HG03066 (cell line): ENCODE results near the gene OR13C5.
"Not testable (repeated sequence)": the region's sequence is repeated elsewhere in the genome, so short reads cannot be mapped to it uniquely, and the experiment has no call there.

Experiments used
- ATAC-seq: cut with Tn5 transposase; IDR thresholded peaks from one replicate; pipeline ENCODE4 v1.9.1; 2021; ENCODE audit warnings: low read depth; ENCODE audit not compliant: unreplicated experiment

The OR13C5 gene

GRCh38 chr9:104599313-104599712, at the start of gene OR13C5:
TSS of gene OR13C5 (minus strand) at chr9:104599413. CDS start at chr9:104599413, 0 bp downstream.
- not testable (repeated sequence) for ATAC-seq

DNA sequence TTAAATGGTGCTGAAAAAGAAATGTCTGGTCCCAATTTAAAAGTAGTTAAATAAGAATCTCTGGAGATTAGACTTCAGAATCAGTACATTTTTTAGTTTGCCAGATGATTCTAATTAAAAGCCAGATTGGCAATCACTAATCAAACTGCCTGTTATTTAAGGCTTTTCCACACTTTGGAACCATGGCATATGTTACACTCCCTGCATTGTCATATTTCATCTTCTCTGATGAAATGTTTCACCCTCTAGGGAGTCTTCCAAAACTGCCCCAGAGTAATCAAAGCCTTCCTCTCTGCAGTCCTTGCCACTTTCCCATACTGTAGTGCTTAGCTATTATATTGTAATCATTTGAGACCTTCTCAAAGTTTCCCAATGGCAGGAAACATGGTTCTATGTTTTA, 36.2 kb upstream of the OR13C5 start:
- no peak for ATAC-seq

DNA sequence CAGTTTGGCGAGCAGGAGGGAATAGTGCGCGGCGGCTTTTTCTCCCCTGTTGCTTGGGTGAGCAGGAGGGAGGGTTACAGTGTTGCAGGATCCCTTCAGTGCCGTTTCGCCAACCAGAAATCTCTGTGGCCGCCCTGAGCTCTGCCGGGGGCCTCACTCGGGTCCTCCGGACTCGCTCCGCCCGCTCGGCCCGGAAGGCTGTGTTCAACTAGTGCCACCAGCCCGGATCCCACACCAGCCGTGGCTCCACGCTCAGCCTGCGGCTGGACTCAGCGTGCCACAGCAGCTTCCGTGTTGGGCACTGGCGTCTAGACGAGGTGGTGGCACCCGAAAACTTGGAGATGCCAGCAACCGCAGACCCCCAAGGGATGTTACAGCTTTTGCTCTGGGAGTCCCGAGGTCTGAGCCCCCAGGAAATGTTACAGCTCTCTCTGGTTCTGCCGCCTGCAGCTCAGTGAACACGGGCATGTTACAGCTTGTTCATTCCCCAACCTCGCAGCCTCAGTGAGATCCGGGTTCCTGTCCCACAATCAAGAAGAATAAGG, 34.8 kb upstream of the OR13C5 start:
- no peak for ATAC-seq

DNA sequence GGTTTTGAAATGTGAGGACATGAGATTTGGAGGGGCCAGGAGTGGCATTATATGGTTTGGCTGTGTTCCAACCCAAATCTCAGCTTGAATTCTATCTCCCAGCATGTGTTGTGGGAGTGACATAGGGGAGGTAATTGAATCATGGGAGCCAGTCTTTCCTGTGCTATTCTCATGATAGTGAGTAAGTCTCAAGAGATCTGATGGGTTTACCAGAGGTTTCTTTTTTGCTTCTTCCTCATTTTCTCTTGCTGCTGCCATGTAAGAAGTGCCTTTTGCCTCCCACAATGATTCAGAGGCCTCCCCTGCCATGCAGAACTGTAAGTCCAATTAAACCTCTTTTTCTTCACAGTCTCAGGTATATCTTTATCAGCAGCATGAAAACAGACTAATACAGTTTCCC, 26.8 kb upstream of the OR13C5 start:
- not testable (repeated sequence) for ATAC-seq

DNA sequence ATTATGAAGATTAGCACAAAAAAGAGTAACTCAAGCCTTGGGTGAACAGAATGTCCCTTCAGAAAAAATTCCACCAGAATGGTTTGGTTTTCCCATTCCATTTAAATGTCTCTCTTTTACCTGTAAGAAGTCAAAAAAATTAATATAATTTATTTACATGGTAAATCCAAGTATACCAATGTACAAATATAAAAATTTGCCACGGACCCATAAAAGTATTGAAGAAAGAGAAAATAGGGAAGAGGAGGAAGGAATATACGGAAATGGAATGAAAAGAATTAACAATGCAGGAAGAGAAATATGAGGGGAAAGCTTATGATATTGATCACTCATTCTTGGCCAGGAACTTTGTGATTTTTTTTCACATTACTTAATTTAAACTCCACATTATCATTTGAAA, 18.9 kb upstream of the OR13C5 start, which contains the start of gene OR13C9:
Gene OR13C9 (minus strand): TSS at position 101 of the 400 bp plus-strand sequence. CDS start 0 bp downstream, at position 101.
- ATAC-seq, result no peak

DNA sequence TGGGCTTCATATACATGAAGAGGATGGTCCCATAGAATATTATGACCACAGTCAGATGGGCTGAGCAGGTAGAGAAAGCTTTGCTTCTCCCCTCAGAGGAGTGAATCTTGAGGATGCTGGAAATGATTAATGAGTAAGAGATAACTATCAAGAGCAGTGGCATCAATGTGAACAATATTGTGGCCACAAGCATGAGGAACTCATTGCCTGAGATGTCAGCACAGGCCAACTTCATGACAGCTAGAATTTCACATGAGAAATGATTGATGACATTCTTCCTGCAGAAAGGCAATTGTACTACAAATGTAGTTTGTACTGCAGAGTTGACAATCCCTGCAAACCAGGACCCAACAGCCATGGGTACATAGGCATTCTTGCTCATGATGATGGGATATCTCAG, 18.2 kb upstream of the OR13C5 start:
- ATAC-seq, result no peak

- no peak for ATAC-seq
Observed at GRCh38 chr9:104611213-104611612, 12.0 kb upstream of the OR13C5 start.

DNA sequence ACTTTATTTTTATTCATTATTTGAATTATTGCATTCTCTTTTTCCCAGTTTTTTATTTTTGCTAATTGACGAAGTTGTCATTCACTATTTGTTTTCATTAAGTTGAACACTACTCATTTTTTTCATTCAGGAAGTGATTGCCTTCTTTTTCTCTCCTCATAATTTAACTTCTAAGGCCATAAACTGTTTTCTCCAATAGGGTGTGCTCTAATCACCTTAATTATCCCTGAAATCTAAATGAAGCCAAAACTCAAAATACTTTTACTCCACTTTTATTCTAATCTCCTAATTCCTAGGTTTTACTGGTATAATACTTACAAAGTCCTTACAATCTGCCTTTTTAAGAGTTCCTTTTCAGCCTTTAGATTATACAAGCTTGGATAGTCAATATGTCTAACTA, 9.1 kb upstream of the OR13C5 start:
- no peak for ATAC-seq

DNA sequence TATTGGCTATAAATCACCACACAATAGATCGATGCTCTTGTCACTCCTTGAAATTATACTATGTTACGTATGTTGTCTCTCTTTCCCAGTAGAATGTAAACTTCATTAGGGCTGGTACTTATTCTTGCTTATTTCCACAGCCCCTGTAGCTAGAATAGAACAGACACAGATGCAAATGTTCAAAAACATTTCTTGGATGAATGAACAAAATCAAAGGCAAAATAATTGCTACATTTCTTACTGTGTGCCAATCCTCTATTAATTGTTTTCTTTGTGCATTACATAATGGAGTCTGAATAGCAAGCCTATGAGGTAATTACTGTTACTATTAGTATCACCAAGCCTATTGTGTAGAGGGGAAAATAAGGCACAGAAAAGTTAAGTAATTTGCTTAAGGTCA, 6.9 kb upstream of the OR13C5 start:
- ATAC-seq, result no peak

DNA sequence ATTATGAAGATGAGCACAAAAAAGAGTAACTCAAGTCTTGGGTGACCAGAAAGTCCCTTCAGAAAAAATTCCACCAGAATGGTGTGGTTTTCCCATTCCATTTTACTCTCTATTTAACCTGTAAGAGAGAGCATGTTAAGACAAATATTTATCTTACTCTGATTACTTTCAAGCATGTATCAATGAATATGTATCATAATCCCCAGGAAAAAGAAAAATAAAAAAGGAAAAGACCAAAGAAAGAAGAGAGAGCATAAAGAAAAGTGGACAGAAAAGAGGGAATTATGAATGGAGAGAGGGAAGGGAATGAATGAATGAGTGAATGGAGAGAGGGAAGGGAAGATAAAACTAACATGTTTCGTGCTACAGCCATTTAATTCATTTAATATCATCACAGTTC, 6.3 kb upstream of the OR13C5 start, which contains the start of gene OR13C2:
Gene OR13C2 (minus strand): TSS at position 101 of the 400 bp plus-strand sequence. CDS start 0 bp downstream, at position 101.
- not testable (repeated sequence) for ATAC-seq

DNA sequence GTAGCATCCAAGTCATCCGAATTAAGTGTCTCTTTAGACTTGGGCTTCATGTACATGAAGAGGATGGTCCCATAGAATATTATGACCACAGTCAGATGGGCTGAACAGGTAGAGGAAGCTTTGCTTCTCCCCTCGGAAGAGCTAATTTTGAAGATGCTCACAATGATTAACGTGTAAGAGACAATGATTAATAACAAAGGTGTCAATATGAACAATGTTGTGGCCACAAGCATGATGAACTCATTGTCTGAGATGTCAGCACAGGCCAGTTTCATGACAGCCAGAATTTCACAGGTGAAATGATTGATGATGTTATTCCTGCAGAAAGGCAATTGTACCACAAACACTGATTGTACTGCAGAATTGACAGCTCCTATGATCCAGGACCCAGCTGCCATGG, 5.6 kb upstream of the OR13C5 start:
- peak; percentile 51 for ATAC-seq

DNA sequence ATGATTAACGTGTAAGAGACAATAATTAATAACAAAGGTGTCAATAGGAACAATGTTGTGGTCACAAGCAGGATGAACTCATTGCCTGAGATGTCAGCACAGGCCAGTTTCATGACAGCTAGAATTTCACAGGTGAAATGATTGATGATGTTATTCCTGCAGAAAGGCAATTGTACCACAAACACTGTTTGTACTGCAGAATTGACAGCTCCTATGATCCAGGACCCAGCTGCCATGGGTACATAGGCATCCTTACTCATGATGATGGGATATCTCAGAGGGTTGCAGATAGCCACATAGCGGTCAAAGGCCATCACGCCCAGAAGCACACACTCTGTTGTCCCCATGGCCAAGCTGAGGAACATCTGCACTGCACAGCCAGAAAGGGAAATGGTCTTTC, 464 bp downstream of the OR13C5 start:
- ATAC-seq, result not testable (repeated sequence)

GRCh38 chr9:104589626-104590025, 9.6 kb downstream of the OR13C5 start:
- ATAC-seq, result no peak

DNA sequence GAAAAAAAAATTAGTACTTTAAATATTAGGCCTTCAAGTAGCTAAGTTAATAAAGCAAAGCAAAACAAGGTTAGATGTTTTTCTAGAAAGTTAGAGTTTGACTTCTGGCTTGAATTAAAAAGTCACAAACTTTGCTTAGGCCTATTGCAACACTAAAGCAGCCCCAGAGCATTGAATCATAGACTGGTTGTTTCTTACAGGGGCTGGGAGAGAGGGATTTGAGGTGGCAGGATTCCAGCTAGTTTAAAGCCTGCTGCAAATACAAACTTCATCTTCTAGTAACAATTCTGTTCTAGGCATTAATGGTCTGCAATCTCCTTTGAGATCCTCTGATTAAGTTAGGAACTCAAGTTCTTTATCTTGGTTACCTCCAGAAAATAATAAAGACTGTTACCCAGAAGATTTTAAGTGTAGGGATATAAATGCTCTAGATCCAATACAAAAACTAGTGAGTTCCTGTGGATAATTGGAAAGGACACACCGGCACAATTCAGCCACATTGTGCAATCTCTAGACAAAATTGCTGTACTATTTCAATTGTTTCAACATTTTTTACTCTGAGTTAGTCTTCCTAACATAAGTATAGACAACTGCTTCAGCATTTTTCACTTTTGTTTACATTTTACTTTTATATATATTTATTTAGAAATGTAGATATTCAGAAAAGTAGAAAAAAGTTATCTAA, 12.6 kb downstream of the OR13C5 start:
- no peak for ATAC-seq

DNA sequence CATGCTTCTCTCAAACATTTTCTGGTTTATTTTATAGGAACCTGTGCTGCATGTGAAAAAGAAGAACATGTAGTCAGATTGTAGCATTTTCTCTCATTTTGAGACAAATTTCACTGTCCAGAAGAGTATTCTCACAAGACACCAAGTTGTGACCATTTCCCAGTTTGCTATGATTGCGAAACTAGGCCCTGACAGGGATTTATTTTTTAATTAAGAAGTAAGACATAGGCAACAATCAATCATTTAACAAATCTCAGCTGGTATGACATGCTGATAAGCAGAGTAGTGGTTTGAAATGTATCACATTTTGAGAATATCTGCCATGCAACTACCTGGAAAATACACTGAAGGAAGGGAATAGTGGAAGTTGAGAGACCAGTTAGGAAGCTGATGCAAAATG, 18.7 kb downstream of the OR13C5 start:
- ATAC-seq, result no peak

GRCh38 chr9:104577263-104577662, 21.9 kb downstream of the OR13C5 start:
- ATAC-seq, result no peak

- no peak for ATAC-seq
Observed at GRCh38 chr9:104575456-104575855, 23.8 kb downstream of the OR13C5 start.

GRCh38 chr9:104572612-104573011, 26.6 kb downstream of the OR13C5 start:
- no peak for ATAC-seq

DNA sequence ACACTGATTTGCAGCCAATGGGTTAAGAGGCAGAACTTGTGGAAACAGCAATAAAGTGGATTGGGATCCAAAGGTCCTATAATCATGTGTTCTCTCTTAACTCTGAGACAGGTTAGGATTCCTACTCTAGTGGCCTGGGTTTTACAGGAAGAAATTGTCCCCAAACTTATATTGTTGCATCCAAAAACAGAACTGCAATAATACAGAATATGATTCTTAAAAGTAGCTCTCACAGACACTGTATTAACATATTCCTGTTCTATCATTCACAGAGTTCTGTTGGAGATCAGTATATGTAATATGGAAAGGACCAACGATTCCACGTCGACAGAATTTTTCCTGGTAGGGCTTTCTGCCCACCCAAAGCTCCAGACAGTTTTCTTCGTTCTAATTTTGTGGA, 30.3 kb downstream of the OR13C5 start, which contains the start of gene OR13C8:
Gene OR13C8 (plus strand): TSS at position 301 of the 400 bp plus-strand sequence. CDS start 0 bp downstream, at position 301.
- no peak for ATAC-seq

DNA sequence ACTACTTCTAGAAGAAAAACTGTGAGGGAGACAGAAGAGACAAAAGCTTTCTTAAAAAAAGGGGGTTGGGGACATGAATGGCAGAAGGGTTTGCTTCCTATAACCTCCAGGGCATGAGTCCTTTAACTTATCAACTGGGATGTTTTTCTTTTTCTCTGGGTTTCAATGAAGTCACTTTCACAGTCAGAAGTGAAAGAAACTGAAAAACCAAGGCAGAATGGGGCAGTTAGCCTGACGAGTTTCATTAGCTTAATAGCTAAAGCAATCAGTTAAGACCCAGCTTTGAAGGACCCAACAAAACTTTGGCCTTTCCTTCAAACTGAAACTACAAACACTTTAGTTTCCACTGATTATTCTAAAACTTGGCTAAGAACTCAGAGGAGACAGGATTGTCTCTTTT, 34.9 kb downstream of the OR13C5 start:
- ATAC-seq, result no peak

DNA sequence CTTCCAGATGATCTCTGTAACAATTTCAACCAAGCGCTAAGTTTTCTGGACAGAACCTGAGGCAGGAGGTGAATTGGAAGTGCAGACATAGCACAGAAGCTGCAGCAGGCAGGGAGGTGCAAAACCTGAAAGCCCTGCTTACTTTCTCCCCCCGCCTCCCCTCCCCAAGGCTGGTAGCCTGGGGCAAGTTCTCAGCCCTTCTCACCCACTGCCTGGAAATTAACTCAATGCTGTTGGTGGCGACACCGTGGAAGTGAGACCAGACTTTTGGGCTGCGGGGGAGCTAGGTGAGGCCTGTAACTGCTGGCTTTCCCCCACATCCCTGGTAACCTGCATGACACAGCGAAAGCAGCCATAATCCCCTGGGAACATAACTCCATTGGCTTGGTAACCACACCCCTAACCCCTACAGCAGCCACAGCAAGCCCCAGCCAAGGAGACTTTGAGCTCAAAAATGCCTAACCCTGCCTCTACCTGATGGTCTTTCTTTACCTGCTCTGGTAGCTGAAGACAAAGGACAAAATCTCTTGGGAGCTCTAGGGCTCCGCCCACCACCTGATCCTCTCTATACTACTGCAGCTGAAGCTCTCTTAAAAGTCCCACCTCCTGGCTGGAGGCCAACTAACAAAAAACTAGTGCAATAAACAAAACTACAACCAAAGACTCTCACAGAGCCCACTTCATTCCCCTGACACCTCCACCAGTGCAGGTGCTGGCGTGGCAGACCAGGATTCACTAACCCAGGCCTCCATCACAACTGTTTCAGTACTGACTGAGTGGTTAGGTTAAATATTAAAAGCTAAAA, 42.2 kb downstream of the OR13C5 start:
- ATAC-seq, result no peak
